NCI-H82 treated with DMSO at 0.1 percent for 48 hours (cell line): ENCODE data around the gene MIEF1.

Experiments
- DNase-seq: peaks from one replicate; lab custom pipeline; 2025; ENCODE audit not compliant: unreplicated experiment; lab: John Stamatoyannopoulos, UW

MIEF1 gene

DNA sequence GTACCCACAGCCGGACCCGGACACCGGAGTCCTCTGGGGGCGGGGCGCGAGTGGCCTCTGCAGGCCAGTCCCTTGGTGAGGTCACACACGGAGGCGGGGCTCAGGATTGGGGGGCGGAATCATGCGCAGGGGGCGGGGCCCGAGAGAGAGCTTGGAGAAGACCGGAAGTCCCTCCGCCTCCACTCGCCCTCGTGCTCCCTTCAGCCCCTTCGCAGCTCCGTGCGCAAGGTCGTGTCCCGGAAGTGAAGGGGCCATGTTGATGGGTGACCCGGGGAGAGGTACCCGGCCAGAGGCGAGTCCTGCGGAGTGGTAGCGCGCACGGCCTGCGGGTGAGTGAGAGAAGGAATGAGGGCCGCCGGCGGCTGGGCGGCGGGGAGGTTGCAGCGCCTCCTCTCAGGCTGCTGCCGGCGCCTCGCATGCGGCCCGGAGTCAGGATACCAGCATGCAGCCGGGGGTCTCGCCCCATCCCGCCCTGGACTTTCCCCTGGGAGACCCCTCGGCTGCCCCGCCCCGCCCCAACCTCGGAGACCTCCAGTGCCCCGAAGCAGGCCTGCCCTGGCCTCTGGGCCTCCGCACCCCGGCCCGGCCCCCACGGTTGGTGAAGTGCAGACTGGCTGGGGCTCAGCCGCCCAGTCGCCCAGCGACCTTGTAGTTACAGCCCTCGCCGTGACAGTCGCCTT, at the start of gene MIEF1:
TSS of gene MIEF1 (plus strand) at position 182 of the 680 bp plus-strand sequence. CDS start 9,005 bp downstream, outside the sequence.
- DNase-seq = peak; percentile 74

DNA sequence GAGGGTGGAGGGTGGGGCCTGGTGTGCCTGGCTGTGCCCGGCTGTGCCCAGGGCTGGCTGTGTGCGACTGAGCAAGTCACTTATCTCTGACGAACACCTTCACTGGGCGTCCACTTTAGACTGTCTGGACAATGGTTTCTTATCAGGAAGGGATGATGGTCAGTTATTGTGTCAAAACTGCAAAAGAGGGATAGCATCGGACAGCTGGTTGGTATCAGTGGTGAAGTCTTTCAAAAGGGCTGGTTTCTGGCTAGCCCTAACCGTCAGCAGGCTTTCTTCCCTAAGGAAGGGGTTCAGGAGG, 49.4 kb upstream of the MIEF1 start:
- DNase-seq = no peak

DNA sequence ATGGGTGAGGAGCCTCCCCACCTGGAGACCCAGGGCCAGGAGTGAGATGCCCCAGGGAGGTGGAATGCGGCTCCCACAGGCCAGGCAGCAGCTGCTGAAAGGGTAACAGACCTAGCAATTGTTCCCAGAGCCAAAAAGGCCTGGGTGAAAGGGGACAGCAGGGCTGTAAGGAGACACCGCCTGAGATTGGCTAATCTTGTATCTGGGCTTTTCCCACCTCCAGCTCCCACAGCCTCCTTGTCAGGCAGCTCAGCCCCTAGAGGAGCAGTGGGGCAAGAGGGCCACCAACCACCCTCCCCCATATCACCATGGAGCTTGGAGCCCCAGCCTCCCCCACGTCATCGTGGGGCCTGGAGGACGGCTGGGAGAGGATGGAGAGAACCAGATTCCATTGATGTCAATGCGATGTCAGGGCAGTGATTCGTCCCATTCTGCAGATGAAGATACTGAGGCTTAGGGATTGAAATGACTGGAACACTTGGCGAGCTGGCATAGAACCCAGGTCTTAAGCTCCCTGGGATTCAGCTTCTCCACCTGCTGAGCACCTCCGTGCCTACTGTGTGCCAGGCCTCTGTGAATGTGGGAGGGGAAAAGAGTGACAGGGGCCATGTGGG, 48.2 kb upstream of the MIEF1 start:
- peak; percentile 6 for DNase-seq

DNA sequence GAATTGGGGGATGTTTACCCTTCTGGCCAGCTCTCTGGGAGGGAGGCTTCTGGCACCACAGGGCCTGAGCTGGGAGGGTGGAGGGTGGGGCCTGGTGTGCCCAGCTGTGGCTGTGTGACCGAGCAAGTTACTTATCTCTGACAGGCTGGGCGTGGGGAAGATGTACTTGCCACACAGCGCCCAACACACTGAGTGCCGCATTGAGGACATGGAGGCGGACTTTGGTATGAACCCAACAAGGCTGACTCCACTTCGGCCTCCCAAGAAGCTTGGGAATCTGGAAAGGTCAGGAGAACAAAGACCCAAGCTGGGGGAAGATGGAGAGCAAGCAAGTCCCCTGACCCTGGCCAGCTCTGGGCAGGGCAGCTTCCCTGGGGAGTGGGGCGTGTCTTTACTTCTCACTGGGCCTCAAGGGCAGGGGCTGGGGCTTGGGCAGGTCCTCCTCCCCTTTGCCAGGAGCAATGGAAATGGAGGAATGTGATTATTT, 47.7 kb upstream of the MIEF1 start:
- DNase-seq = no peak

DNA sequence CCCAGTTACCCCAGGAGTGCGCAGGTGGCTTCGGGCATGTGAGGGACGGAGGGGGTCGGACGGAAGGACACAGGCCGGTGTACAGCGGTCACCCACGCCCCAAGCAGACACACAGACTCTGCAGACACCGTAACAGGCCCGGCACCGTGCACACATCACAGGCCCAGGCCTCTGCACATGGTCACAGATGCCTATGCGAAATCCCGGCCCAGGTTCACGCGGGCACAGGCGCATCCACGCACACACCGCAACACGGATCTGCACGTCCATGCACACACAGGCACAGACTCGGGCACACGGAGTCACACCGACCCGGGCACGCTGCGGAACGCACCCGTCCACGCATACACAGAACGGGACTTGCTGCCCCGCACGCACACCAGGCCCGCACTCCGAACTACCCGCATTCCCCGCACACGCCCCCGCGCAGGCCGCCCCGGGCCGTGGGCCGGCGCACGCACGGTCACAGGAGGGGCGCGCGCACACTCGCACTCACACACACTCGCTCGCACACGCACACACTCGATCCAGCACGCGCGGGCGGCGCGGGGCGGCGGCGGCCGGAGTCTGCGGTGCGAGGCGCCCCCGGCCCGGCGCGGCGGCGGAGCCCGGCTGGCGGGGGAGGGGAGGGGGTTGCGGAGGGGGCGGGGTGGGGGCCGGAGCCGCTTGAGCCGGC, 45.4 kb upstream of the MIEF1 start, which contains the start of gene MGAT3:
TSS of gene MGAT3 (plus strand) at position 491 of the 676 bp plus-strand sequence. CDS start 30,336 bp downstream, outside the sequence.
- no peak for DNase-seq

DNA sequence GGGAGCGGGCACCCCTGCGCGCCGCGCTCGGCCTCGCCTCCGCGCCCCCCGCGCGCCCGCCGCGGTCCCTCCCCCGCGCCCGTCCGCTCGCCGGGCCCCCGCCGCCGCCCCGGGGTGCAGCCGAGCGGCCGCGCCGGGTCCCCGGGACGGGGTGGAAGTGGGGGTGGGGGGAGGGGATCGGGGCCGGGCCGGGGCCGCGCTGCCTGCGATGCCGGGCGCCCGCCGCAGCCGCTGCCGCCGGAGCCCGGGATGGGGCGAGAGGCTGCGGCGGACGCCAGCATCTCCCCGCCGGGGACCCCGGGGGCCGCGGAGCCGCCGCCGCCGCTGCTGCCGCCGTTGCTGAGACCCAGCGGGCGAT, 44.9 kb upstream of the MIEF1 start:
- DNase-seq = no peak

DNA sequence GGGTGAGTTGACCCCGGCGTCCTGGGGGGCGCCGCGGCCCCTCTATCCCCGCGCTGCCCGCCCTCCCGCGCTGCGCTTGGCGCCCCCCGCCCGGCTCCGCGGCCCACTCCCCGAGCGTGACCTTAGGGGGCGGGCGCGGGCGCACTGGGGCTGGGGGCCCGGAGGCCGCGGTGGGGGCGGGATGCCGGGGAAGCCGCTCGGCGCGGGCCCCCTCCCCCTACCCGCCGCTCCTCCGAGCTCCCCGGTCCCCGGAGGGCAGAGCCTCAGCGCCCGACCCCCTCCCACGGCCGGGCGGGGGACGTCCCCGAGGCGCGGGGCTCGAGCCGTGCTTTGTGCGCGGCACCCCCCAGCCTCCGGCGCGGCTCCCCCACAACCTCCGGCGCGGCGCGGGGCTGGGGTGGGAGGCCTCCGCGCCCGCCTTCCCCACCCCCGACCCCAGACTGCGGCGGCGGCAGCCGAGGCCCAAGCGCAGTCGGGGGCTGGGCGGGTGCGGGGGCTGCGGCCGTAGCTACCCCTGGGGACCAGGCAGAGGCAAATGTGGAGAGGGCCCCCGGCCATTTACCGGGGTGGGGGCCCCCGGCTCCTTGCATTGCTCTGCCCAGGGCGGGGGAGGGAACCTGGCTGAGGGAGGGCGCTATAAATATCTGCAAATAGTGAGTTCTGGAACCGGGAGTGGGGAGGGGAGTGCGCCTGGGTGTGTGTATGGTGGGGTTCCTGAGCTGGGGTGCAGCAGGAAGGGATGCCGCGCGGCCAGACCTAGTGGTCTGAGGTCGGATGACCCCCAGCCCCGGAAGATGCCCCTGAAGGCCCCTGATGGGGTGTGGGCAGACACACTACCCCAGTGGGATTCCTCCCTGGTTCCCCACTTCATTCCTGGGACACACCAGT, 44.3 kb upstream of the MIEF1 start:
- no peak for DNase-seq

DNA sequence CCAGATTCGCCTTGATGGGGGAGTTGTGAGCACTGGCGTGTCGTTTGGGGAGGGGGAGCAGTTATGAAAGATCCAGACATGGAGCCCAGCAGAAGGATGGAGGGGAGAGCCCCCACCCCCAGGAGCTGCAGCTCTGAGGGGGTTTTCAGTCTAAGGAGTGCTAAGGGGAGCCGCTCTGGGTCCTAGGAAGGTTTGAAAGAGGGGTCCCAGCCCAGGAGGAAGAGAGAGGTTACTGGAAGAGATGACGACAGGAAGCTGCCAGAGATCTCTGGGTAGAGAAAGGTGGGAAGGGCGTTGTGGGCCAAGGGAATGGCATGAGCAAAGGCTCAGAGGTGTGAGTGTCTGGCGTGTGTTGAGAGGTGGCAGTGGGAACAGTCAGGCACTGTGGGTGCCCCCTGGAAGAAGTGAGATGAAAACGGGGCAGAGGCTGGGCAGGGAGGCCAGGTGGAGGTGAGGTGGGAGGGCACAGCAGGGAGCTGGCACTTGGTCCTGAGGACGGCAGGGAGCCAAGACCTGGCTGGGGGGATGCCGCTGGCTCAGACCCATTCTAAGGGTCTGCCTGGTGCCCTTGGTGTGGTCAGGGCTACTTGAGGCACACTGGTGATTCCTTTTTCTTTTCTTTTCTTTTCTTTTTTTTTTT, 43.5 kb upstream of the MIEF1 start:
- DNase-seq = no peak

DNA sequence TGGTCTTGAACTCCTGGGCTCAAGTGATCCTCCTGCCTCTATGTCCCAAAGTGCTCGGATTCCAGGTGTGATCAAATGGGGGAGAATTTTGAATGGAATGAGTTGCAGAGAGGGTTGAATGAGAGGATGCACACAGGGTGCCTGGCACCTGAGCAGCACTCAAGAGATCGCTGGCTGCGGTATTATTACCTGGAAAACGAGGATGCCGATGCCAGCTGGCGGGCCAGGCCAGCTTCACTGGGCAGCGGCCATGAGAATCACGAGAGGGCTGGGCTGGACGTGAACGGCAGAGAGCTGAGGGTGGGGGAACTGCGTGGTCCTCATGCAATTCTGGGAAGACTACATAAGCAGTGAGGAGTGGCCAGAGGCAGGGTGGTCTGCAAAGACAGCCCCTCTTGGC, 42.4 kb upstream of the MIEF1 start:
- no peak for DNase-seq

DNA sequence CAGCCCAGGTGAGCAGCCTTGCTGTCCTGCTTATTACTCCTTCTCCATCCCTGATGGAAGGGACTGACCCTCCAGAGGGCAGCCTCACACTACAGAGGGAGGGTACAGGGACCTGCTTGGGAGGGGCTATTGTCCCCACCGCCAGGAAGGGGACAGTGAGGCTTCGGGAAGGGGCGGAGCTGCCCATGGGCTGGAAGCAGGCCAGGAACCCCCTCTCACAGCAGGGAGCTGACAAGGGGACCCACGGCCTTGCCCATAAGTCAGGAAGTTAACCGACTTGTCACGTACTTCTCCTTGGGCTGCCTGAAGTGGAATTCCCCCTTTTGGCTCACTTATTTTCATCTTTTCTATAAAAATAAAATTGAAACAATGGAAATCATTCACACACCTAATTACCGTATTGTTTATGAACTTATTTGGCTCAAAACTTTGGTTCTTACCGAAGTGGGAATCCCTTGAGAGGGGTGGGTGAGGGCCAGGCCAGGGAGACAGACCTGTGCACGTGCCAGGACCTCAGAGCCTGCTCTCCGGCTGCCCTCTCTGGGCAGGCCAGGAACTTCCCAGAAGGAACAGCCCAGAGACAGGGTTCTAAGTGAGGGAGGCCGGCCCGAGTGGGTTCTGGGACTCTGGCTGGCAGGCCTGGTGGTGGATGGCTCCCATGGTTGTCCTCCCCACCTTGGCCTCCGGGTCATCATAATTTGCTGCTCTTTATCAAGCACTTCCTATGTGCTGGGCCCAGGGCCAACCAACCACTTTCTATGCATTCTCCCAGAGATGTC, 39.5 kb upstream of the MIEF1 start:
- DNase-seq = no peak

DNA sequence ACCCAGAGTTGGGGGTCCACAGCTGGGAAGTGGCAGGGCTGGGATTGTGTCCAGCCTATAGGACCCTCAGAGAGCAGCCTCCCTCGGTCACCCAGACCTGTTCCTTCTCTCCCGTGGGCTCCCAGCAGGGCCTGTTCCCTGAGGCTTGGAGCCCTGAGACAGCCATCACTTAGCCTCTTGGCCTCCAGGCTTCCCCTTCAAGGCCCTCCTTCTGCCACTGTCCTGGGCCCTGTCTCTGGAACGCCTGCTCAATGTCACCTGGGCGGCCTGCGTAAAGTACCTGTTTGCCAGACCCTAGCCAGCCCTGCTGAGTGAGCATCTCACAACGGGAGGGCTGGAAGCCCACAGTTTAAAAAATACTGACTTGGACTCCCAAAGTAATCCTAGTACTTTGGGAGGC, 38.8 kb upstream of the MIEF1 start:
- no peak for DNase-seq

DNA sequence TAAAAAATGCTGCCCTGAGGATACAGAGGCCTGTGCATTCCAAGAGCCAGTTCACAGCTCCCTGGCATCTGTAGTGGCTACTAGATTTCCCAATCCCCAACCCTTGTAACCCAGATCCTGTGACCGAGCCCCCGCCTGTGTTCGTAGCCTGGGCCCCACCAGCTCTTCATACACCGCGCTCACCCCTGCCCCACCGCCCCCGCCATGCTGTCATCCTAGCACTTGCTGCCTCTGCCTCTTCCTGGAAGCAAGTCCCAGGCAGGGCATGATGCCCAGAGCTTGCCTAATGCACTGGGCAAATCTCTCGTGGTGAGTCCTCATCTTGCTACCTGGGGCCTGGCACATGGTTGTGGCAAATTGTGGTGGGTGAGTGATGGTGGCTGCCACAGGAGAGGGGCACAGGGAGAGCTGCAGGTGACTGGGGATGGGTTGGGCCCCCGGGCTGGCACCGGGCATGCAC, 38.1 kb upstream of the MIEF1 start:
- no peak for DNase-seq

DNA sequence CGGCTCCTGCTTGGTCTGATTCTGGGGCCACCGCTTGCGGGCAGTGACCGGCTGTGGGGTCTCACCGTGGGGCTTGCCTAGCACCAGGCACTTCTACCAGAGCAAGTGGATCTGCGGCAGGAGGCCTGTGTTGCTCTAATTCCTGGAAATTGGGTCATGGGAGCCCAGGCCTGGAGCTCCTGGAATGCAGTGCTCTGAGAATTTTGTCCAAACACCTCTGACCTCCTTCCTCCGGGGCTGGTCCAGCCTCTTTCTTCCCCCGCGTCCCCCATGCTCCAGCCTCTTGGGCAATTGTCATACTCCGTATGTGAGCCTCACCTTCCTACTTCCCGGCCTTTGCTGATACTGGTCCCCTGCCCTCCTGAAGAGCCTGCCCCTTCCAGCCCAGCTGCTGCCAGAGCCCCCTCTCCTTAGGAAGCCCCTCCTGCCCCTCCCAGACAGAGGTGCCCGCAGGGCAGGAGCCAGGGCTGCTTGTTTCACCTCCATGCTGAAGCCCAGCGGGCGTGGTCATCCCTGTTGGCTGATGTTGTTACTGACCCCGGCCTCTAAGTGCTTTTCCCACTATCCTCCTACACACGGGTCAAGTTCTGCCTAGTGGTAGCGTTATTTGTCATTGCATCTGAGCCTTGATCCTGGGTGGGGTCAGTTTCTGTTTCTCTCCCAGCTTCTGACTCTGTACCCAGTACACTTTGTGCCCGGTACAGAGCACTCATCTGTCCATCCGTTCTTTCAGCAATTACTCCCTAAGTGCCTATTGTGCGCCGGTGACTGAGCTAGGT, 35.7 kb upstream of the MIEF1 start:
- DNase-seq = no peak

DNA sequence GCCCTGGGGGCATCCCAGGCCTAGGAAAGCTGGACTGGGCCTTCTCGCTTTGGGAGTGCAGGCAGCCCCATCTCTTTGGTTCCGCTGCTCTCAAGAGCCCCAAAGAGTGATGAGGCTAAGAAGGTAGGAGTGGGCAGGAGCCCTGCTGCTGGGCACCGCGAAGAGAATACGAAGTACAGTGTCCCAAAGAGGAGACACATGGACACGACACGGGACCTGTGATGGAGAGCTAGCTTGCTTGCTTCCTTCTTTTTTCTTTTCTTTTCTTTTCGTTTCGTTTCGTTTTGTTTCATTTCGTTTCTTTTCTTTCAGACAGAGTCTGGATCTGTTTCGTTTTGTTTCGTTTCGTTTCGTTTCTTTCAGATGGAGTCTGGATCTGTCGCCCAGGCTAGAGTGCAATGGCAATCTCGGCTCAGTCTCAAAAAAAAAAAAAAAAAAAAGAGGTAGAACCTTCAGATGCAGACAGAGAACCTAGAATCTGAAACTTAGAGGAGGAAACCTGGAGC, 34.6 kb upstream of the MIEF1 start:
- DNase-seq = no peak

DNA sequence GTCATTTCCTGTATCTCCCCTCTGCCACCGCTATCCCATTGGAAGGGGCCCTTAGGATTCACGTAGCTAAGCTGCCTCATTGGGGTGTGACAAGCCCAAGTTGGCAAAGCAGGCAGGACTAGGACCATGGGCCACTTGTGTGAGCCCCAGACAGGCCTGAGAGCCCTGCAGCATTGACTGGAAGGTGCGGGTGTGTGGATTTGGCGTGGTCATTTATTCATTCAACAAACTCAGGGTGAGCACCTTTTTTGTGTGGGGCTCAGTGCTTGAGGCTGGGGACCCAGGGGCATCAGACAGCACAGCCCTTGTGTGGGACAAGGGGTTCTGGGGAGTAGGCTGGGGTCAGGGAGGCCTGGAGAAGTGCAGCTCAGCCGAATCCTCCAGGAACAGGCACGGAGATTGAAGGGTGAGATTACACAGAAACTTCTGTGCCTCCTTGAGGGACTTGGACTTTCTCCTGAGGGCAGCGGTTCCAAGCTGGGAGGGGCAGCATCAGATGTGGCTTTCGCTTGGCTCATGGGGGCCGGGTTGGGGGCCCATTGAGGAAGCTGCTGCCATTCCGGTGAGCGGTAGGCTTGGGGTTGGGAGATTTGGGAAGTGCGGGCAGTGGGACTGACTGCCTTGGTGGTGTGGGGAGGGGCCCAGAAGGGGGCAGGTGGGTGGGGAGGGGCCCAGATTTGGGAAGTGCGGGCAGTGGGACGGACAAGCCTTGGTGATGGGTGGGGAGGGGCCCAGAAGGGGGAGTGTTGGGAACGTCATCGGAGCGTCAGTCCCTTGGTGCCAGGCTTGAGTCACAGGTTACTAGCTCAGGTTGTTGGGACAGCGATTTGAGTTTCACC, 33.4 kb upstream of the MIEF1 start:
- no peak for DNase-seq

DNA sequence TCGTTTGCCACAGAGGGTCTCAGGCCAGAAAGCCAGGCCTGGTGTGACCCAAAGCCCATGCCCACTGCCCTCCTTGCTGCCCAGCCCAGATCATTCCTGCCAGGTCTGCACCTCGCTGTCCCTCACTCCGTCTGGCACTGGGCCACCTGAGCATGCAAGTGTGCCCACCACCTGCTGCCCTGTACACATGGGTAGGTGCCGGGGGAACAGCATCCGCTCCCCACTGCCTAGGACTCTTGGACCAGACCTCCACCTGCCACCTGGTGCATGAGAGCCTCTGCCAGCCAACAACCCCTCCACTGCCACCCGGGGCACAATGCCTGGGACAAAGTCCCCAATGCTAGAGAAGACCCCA, 32.8 kb upstream of the MIEF1 start:
- no peak for DNase-seq

DNA sequence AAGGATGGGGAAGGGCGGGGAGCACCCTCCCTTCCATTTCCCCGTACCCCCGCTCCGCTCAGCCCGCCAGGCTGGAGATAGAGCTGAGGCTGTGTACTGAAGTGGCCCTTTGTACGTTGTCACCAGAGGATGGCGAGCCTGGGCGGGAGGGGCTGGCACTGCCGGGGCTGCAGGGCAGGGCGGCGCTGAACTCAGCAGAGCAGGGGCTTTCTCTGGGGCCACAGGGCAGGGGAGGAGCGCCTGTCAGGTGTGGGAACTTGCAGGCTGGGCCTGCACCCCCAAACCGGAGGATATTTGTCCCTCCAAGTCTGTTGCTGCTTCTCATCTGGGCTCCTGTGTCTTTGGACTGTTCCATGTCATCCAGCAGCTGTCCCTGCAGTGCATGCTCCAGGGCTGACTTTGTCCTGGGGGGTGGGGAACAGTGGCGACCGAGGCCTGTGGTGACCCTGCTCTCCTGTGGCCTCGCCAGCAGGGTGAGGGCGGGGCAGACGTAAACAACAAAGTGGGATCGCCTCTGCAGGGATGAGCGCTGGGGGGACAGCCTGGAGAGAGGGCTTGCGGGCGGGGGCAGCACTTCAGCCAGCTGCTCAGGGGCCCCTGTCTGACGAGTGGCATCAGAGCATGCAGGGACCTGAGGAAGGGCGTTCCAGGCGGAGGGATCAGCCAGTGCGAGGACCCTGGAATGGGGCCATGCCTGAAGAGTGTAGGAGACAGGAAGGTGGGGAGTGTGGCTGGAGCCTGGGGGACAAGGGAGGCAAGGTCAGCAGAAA, 32.2 kb upstream of the MIEF1 start:
- peak; percentile 38 for DNase-seq
